Peyer's patch (tissue), 4 donors: Measurements from ENCODE around the gene AMPD3.

Experiments used
- CTCF ChIP-seq, 6 experiments: fragments of 450-650 bp in 4 of 6; fragments of 200-600 bp in 2 of 6; sonication (generic) in 1 of 6; IDR thresholded peaks; one replicate each; pipeline ENCODE4 v1.5.1; 2017 to 2019; ENCODE audit warnings: antibody characterized with exemption in 6 of 6, mild to moderate bottlenecking in 3 of 6, moderate library complexity in 1 of 6
- POLR2A ChIP-seq, 2 donors: fragments of 450-650 bp; IDR thresholded peaks; one replicate each; pipeline ENCODE4 v1.5.1; 2017; ENCODE audit warnings: antibody characterized with exemption in 2 of 2, mild to moderate bottlenecking in 2 of 2, moderate library complexity in 2 of 2

- TF ChIP-seq CTCF (IDR thresholded peaks at IDR 0.05) (no peak), POLR2A (IDR thresholded peaks at IDR 0.05) (no peak)
These were observed 67.2 kb downstream of the AMPD3 start for GRCh38 chr11:10522276-10522675.
